Neural cell (in vitro differentiated cells): ENCODE data around the gene C17orf50. TPM values are rescaled to one million over a fixed set of nuclear protein-coding genes. Genes with fewer than 3 reads are reported as not detected.

ENCODE experiments used
- H2AFZ ChIP-seq: fragments of 200-600, 300-800 bp; sonication (generic), shearing (Covaris generic); 2 replicates; pipeline ENCODE4 v1.6.0; 2014; ENCODE audit warnings: low read depth, mild to moderate bottlenecking, antibody characterized with exemption, low read length, moderate library complexity
- H3F3A ChIP-seq: fragments of 200-600 bp; shearing (Covaris generic); 2 replicates; pipeline ENCODE4 v1.6.1; 2016; ENCODE audit warnings: mild to moderate bottlenecking, moderate library complexity, mixed read lengths, antibody characterized with exemption, low read length; ENCODE audit not compliant: insufficient read depth, poor library complexity, severe bottlenecking
- H3K27ac ChIP-seq: fragments of 200-600, 300-800 bp; sonication (generic), shearing (Covaris generic); 2 replicates; pipeline ENCODE4 v1.5.1; 2014; ENCODE audit warnings: mild to moderate bottlenecking, low read length, moderate library complexity
- H3K27me3 ChIP-seq: fragments of 300-800, 200-600 bp; sonication (generic), shearing (Covaris generic); 2 replicates; pipeline ENCODE4 v1.6.0; 2014; ENCODE audit warnings: mild to moderate bottlenecking, low read depth, low read length, moderate library complexity; ENCODE audit not compliant: insufficient read depth
- H3K36me3 ChIP-seq: fragments of 300-800, 200-600 bp; sonication (generic), shearing (Covaris generic); 2 replicates; pipeline ENCODE4 v1.5.1; 2014; ENCODE audit warnings: mild to moderate bottlenecking, antibody characterized with exemption, low read length, moderate library complexity; ENCODE audit not compliant: insufficient read depth
- H3K4me2 ChIP-seq: fragments of 300-800, 200-600 bp; sonication (generic), shearing (Covaris generic); 2 replicates; pipeline ENCODE4 v1.6.0; 2014; ENCODE audit warnings: mild to moderate bottlenecking, low read length
- H3K4me3 ChIP-seq: fragments of 300-800, 200-600 bp; sonication (generic), shearing (Covaris generic); 2 replicates; pipeline ENCODE4 v1.5.1; 2014; ENCODE audit warnings: mild to moderate bottlenecking, low read length, moderate library complexity
- H3K79me2 ChIP-seq: fragments of 200-600 bp; shearing (Covaris generic); replicated peaks from 2 replicates; pipeline ENCODE4 v1.6.0; 2014; ENCODE audit warnings: mild to moderate bottlenecking, low read length, moderate library complexity; ENCODE audit not compliant: insufficient read depth
- H3K9ac ChIP-seq: fragments of 300-800, 200-600 bp; sonication (generic), shearing (Covaris generic); 2 replicates; pipeline ENCODE4 v1.6.1; 2016; ENCODE audit warnings: mild to moderate bottlenecking, low read length, mixed read lengths
- H3K9me2 ChIP-seq: fragments of 200-600 bp; shearing (Covaris generic); 2 replicates; pipeline ENCODE4 v1.6.1; 2016; ENCODE audit warnings: mild to moderate bottlenecking, low read length, mixed read lengths; ENCODE audit not compliant: insufficient read depth
- H3K9me3 ChIP-seq: fragments of 200-600, 300-800 bp; sonication (generic), shearing (Covaris generic); 2 replicates; pipeline ENCODE4 v1.6.1; 2016; ENCODE audit warnings: mild to moderate bottlenecking, mixed run types, low read length, moderate library complexity, mixed read lengths
- H4K20me1 ChIP-seq: fragments of 200-600 bp; shearing (Covaris generic); 2 replicates; pipeline ENCODE4 v1.6.1; 2016; ENCODE audit warnings: mild to moderate bottlenecking, mixed run types; ENCODE audit not compliant: insufficient read depth
- CTCF ChIP-seq: fragments of 450-650 bp; IDR thresholded peaks from 2 replicates; pipeline ENCODE4 v1.5.1; 2014; ENCODE audit warnings: antibody characterized with exemption, mild to moderate bottlenecking, moderate library complexity; ENCODE audit not compliant: poor library complexity, severe bottlenecking
- EP300 ChIP-seq: fragments of 450-650 bp; conservative IDR thresholded peaks from 2 replicates; pipeline ENCODE4 v1.6.1; 2014; ENCODE audit warnings: antibody characterized with exemption, mild to moderate bottlenecking, moderate library complexity; ENCODE audit not compliant: poor library complexity, severe bottlenecking
- EZH2 ChIP-seq: fragments of 200-600, 300-800 bp; shearing (Covaris generic), sonication (generic); IDR thresholded peaks from 2 replicates; pipeline ENCODE4 v1.6.1; 2014; ENCODE audit warnings: antibody characterized with exemption, low read length, borderline replicate concordance, mild to moderate bottlenecking; ENCODE audit not compliant: insufficient read depth, poor library complexity, severe bottlenecking
- MXI1 ChIP-seq: fragments of 450-650 bp; conservative IDR thresholded peaks from 2 replicates; pipeline ENCODE4 v1.6.1; 2014; ENCODE audit warnings: antibody characterized with exemption, mild to moderate bottlenecking; ENCODE audit not compliant: poor library complexity, severe bottlenecking
- POLR2AphosphoS5 ChIP-seq: IDR thresholded peaks from 2 replicates; pipeline ENCODE4 v1.6.1; 2012
- RAD21 ChIP-seq: fragments of 450-650 bp; conservative IDR thresholded peaks from 2 replicates; pipeline ENCODE4 v1.6.1; 2014; ENCODE audit warnings: antibody characterized with exemption, mild to moderate bottlenecking, moderate library complexity
- REST ChIP-seq: IDR thresholded peaks from 2 replicates; pipeline ENCODE4 v1.6.1; 2012; ENCODE audit warnings: borderline replicate concordance
- SMC3 ChIP-seq: fragments of 450-650 bp; conservative IDR thresholded peaks from 2 replicates; pipeline ENCODE4 v1.6.1; 2014; ENCODE audit warnings: antibody characterized with exemption, mild to moderate bottlenecking, moderate library complexity; ENCODE audit not compliant: poor library complexity
- TAF1 ChIP-seq: IDR thresholded peaks from 2 replicates; pipeline ENCODE4 v1.6.1; 2012; ENCODE audit warnings: low read depth
- polyA plus RNA-seq: library from polyadenylated mRNA; depleted of rRNA; stranded (reverse); fragments of >200 nt; gene quantifications from 2 replicates; pipeline ENCODE4 v1.2.3, GENCODE V29; 2014

Gene C17orf50
- polyA plus RNA-seq, 1 donor from 2014 or later, result not detected

GRCh38 chr17:35716897-35717465 lies 43.7 kb upstream of the C17orf50 start:
- H4K20me1 ChIP-seq, result no peaks in the 10 kb centered on the region
- H3K36me3 ChIP-seq, result peaks cover 17% of the 10 kb centered on the region
- no peaks in the 10 kb centered on the region for H3K27me3 ChIP-seq
- H3K27ac ChIP-seq, result no peak overlapping the region
- no peak overlapping the region for H2AFZ ChIP-seq
- H3K4me3 ChIP-seq, result no peak overlapping the region
- H3K9ac ChIP-seq, result no peak overlapping the region
- H3K9me2 ChIP-seq, result no peaks in the 10 kb centered on the region
- H3K9me3 ChIP-seq, result no peaks in the 10 kb centered on the region
- no peak overlapping the region for H3K4me2 ChIP-seq
- no peaks in the 10 kb centered on the region for H3K79me2 ChIP-seq
- no peaks in the 10 kb centered on the region for H3F3A ChIP-seq
- TF ChIP-seq CTCF (no peak), SMC3 (no peak), POLR2AphosphoS5 (no peak), EZH2 (no peak), EP300 (no peak), REST (no peak), TAF1 (no peak), RAD21 (no peak), MXI1 (no peak)

GRCh38 chr17:35717475-35717874 lies 43.2 kb upstream of the C17orf50 start:
- Histone ChIP-seq H3K9me2 (no peaks in the 10 kb centered on the region), H3F3A (no peaks in the 10 kb centered on the region), H3K9ac (no peak overlapping the region), H3K9me3 (no peaks in the 10 kb centered on the region), H3K4me3 (no peak overlapping the region), H3K27ac (no peak overlapping the region), H3K4me2 (no peak overlapping the region), H3K36me3 (peaks cover 17% of the 10 kb centered on the region), H4K20me1 (no peaks in the 10 kb centered on the region), H3K27me3 (no peaks in the 10 kb centered on the region), H2AFZ (no peak overlapping the region), H3K79me2 (no peaks in the 10 kb centered on the region)
- TF ChIP-seq SMC3, result no peak

- Histone ChIP-seq H3K4me2 (no peak overlapping the region), H3F3A (no peaks in the 10 kb centered on the region), H3K4me3 (no peak overlapping the region), H3K27me3 (no peaks in the 10 kb centered on the region), H3K9me2 (no peaks in the 10 kb centered on the region), H3K79me2 (no peaks in the 10 kb centered on the region), H2AFZ (no peak overlapping the region), H3K9ac (no peak overlapping the region), H3K27ac (no peak overlapping the region), H3K9me3 (no peaks in the 10 kb centered on the region), H4K20me1 (no peaks in the 10 kb centered on the region), H3K36me3 (peaks cover 5% of the 10 kb centered on the region)
- no peak for TF ChIP-seq SMC3
- TF ChIP-seq MXI1, result no peak
Measured at GRCh38 chr17:35723735-35724134, 37.0 kb upstream of the C17orf50 start.
